KMS-11 (cell line): ENCODE results near the gene TSPAN9.
A peak's percentile ranks its signal among the peaks of the same experiment; 100 is the strongest.

ENCODE experiments used
- H2AFZ ChIP-seq: fragments of 200-600 bp; sonication (generic); 2 replicates; pipeline ENCODE4 v1.6.1; 2016; ENCODE audit warnings: antibody characterized with exemption, mixed run types, low read depth
- H3K27ac ChIP-seq: fragments of 200-600 bp; sonication (generic); 2 replicates; pipeline ENCODE4 v1.6.1; 2016; ENCODE audit warnings: mild to moderate bottlenecking, mixed run types
- H3K27me3 ChIP-seq: fragments of 200-600 bp; sonication (generic); 2 replicates; pipeline ENCODE4 v1.6.1; 2017; ENCODE audit warnings: mild to moderate bottlenecking, low read depth, mixed run types, moderate library complexity; ENCODE audit not compliant: insufficient read depth
- H3K36me3 ChIP-seq: fragments of 200-600 bp; sonication (generic); 2 replicates; pipeline ENCODE4 v1.6.1; 2017; ENCODE audit warnings: mild to moderate bottlenecking, mixed run types; ENCODE audit not compliant: insufficient read depth
- H3K4me1 ChIP-seq: fragments of 200-600 bp; sonication (generic); 2 replicates; pipeline ENCODE4 v1.6.1; 2016; ENCODE audit warnings: mild to moderate bottlenecking, low read depth, mixed run types; ENCODE audit not compliant: poor library complexity, severe bottlenecking
- H3K4me2 ChIP-seq: fragments of 200-600 bp; sonication (generic); 2 replicates; pipeline ENCODE4 v1.7.0; 2016; ENCODE audit warnings: mild to moderate bottlenecking, mixed run types
- H3K4me3 ChIP-seq: fragments of 200-600 bp; sonication (generic); IDR thresholded peaks from 2 replicates; pipeline ENCODE4 v1.6.1; 2017; ENCODE audit warnings: low read depth, low read length, mixed read lengths; ENCODE audit not compliant: insufficient read depth
- H3K79me2 ChIP-seq: fragments of 200-600 bp; sonication (generic); 2 replicates; pipeline ENCODE4 v1.6.1; 2016; ENCODE audit warnings: low read depth, mixed run types; ENCODE audit not compliant: insufficient read depth
- H3K9ac ChIP-seq: fragments of 200-600 bp; sonication (generic); 2 replicates; pipeline ENCODE4 v1.6.1; 2016; ENCODE audit warnings: mild to moderate bottlenecking, mixed run types
- H4K20me1 ChIP-seq: fragments of 200-600 bp; sonication (generic); 2 replicates; pipeline ENCODE4 v1.6.1; 2016; ENCODE audit warnings: mild to moderate bottlenecking, mixed run types; ENCODE audit not compliant: insufficient read depth
- TF ChIP-seq, protein P1 (sequence below): fragments of 200-600 bp; sonication (generic); conservative IDR thresholded peaks from 2 replicates; pipeline ENCODE4 v1.6.1; 2017; ENCODE audit warnings: low read depth, mild to moderate bottlenecking, antibody characterized with exemption, low read length, moderate library complexity, mixed read lengths

TSPAN9 gene

GRCh38 chr12:3273409-3273853 is 196.3 kb downstream of the TSPAN9 start:
- TF ChIP-seq, protein P1, sequence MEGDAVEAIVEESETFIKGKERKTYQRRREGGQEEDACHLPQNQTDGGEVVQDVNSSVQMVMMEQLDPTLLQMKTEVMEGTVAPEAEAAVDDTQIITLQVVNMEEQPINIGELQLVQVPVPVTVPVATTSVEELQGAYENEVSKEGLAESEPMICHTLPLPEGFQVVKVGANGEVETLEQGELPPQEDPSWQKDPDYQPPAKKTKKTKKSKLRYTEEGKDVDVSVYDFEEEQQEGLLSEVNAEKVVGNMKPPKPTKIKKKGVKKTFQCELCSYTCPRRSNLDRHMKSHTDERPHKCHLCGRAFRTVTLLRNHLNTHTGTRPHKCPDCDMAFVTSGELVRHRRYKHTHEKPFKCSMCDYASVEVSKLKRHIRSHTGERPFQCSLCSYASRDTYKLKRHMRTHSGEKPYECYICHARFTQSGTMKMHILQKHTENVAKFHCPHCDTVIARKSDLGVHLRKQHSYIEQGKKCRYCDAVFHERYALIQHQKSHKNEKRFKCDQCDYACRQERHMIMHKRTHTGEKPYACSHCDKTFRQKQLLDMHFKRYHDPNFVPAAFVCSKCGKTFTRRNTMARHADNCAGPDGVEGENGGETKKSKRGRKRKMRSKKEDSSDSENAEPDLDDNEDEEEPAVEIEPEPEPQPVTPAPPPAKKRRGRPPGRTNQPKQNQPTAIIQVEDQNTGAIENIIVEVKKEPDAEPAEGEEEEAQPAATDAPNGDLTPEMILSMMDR = no peak
- no peaks in the 10 kb centered on the region for H3K27me3 ChIP-seq
- no peak overlapping the region for H3K27ac ChIP-seq
- no peaks in the 10 kb centered on the region for H4K20me1 ChIP-seq
- H3K9ac ChIP-seq = no peak overlapping the region
- no peak overlapping the region for H2AFZ ChIP-seq
- no peaks in the 10 kb centered on the region for H3K4me1 ChIP-seq
- no peak overlapping the region for H3K4me3 ChIP-seq
- H3K79me2 ChIP-seq = no peaks in the 10 kb centered on the region
- H3K36me3 ChIP-seq = no peaks in the 10 kb centered on the region
- H3K4me2 ChIP-seq = no peak overlapping the region

- Histone ChIP-seq H3K9ac (no peak overlapping the region), H3K4me1 (no peaks in the 10 kb centered on the region), H3K79me2 (no peaks in the 10 kb centered on the region), H3K4me3 (no peak overlapping the region), H3K27ac (no peak overlapping the region), H3K36me3 (no peaks in the 10 kb centered on the region), H3K27me3 (no peaks in the 10 kb centered on the region), H3K4me2 (no peak overlapping the region), H4K20me1 (no peaks in the 10 kb centered on the region), H2AFZ (no peak overlapping the region)
- TF ChIP-seq, protein P1 = no peak
Measured at GRCh38 chr12:3274664-3275063, 197.5 kb downstream of the TSPAN9 start.

- no peaks in the 10 kb centered on the region for H3K27me3 ChIP-seq
- TF ChIP-seq, protein P1 = peak; percentile 85
- no peaks in the 10 kb centered on the region for H3K36me3 ChIP-seq
- no peaks in the 10 kb centered on the region for H3K4me1 ChIP-seq
- H3K79me2 ChIP-seq = no peaks in the 10 kb centered on the region
- H2AFZ ChIP-seq = no peak overlapping the region; the same call in 1 of the 2 replicates
- H3K4me3 ChIP-seq = no peak overlapping the region
- no peak overlapping the region for H3K27ac ChIP-seq
- H3K4me2 ChIP-seq = no peak overlapping the region
- H3K9ac ChIP-seq = no peak overlapping the region
- no peaks in the 10 kb centered on the region for H4K20me1 ChIP-seq
Measured at GRCh38 chr12:3275171-3276041, 198.2 kb downstream of the TSPAN9 start.

DNA sequence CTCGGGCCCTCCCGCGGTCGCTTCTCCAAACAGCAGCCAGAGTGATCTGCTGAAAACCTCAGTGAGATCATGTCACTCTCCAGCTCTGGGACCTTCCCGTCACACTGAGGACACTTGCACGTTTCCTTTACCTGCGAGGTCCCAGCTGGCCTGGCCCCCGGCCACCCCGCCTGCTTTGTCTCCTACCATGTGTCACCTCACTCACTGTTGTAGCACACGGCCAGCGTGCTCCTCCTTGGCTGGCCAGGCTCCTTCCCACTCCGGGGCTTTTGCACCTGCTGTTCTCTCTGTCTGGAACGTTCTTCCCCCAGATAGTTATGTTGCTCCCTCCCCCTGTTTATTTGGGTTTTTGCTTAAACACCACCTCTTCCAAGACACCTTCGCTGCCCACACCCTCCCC is 199.0 kb downstream of the TSPAN9 start:
- Histone ChIP-seq H4K20me1 (no peaks in the 10 kb centered on the region), H2AFZ (no peak overlapping the region)

More for the DNA sequence above, 199.0 kb downstream of the TSPAN9 start:
- TF ChIP-seq, protein P1 = no peak
- H3K9ac ChIP-seq = no peak overlapping the region
- no peak overlapping the region for H3K27ac ChIP-seq
- no peaks in the 10 kb centered on the region for H3K4me1 ChIP-seq
- H3K4me2 ChIP-seq = no peak overlapping the region
- no peak overlapping the region for H3K4me3 ChIP-seq
- no peaks in the 10 kb centered on the region for H3K27me3 ChIP-seq
- no peaks in the 10 kb centered on the region for H3K36me3 ChIP-seq
- H3K79me2 ChIP-seq = no peaks in the 10 kb centered on the region
